ENCODE results near the gene RAPGEF1. TPM values are rescaled to one million over a fixed set of nuclear protein-coding genes. Genes with fewer than 3 reads are reported as not detected.

The RAPGEF1 gene
- total and polyA plus RNA-seq, 9 donors: 17.0 to 64.4 (median 36.4) TPM

GRCh38 chr9:131707733-131708157 lies 32.1 kb downstream of the RAPGEF1 start:
- TF ChIP-seq EP300 (IDR thresholded peaks at IDR 0.05): no peak
- no peak for TF ChIP-seq CTCF (IDR thresholded peaks at IDR 0.05)
- TF ChIP-seq POLR2A (IDR thresholded peaks at IDR 0.05): no peak
- Histone ChIP-seq H3K4me1 (ENCODE audit: insufficient read depth) (no peaks in the 10 kb centered on the region), H3K27ac (no peak overlapping the region), H3K9me3 (no peaks in the 10 kb centered on the region), H3K36me3 (no peaks in the 10 kb centered on the region), H3K27me3 (no peaks in the 10 kb centered on the region), H3K4me3 (no peak overlapping the region)
- no peak for DNase-seq
- 37 to 46% (median 42%) methylated on average over 4 of the region's 4 CpGs for whole genome bisulfite sequencing, 3 donors
- intact Hi-C loops (cut with DNase I): no loop called here

GRCh38 chr9:131707050-131707449 lies 32.8 kb downstream of the RAPGEF1 start:
- no peaks in the 10 kb centered on the region for H3K4me1 ChIP-seq (ENCODE audit: insufficient read depth)
- TF ChIP-seq POLR2A (IDR thresholded peaks at IDR 0.05): no peak
- TF ChIP-seq EP300 (IDR thresholded peaks at IDR 0.05): no peak
- no peak for TF ChIP-seq CTCF (IDR thresholded peaks at IDR 0.05)
- 94 to 95% (median 94%) methylated on average over 5 of the region's 5 CpGs for WGBS, 3 donors
- intact Hi-C loops (cut with DNase I): no loop called here
- no peak overlapping the region for H3K27ac ChIP-seq
- no peaks in the 10 kb centered on the region for H3K36me3 ChIP-seq
- no peak overlapping the region for H3K4me3 ChIP-seq
- H3K27me3 ChIP-seq: no peaks in the 10 kb centered on the region
- no peak for DNase-seq
- H3K9me3 ChIP-seq: no peaks in the 10 kb centered on the region

- H3K4me1 ChIP-seq (ENCODE audit: insufficient read depth): no peaks in the 10 kb centered on the region
- WGBS, 3 donors: 94 to 98% (median 97%) methylated on average over 6 of the region's 6 CpGs
- intact Hi-C loops (cut with DNase I): no loop called here
- no peak for DNase-seq
- H3K9me3 ChIP-seq: no peaks in the 10 kb centered on the region
- no peaks in the 10 kb centered on the region for H3K36me3 ChIP-seq
- no peaks in the 10 kb centered on the region for H3K27me3 ChIP-seq
- no peak overlapping the region for H3K4me3 ChIP-seq
- no peak overlapping the region for H3K27ac ChIP-seq
- no peak for TF ChIP-seq POLR2A (IDR thresholded peaks at IDR 0.05)
- no peak for TF ChIP-seq CTCF (IDR thresholded peaks at IDR 0.05)
- no peak for TF ChIP-seq EP300 (IDR thresholded peaks at IDR 0.05)
Measured at GRCh38 chr9:131706608-131706970, 33.3 kb downstream of the RAPGEF1 start.

- no peaks in the 10 kb centered on the region for H3K4me1 ChIP-seq (ENCODE audit: insufficient read depth)
- H3K36me3 ChIP-seq: no peaks in the 10 kb centered on the region
- no peaks in the 10 kb centered on the region for H3K9me3 ChIP-seq
- H3K4me3 ChIP-seq: no peak overlapping the region
- TF ChIP-seq POLR2A (IDR thresholded peaks at IDR 0.05): no peak
- TF ChIP-seq EP300 (IDR thresholded peaks at IDR 0.05): no peak
- no peak for TF ChIP-seq CTCF (IDR thresholded peaks at IDR 0.05)
- no peaks in the 10 kb centered on the region for H3K27me3 ChIP-seq
- intact Hi-C loops (cut with DNase I): no loop called here
- 87 to 93% (median 89%) methylated on average over 4 of the region's 4 CpGs for WGBS, 3 donors
- no peak for DNase-seq
- no peak overlapping the region for H3K27ac ChIP-seq
Measured at GRCh38 chr9:131704988-131705387, 34.9 kb downstream of the RAPGEF1 start.

Data from ovary (tissue), 9 donors.